Stimulated activated CD4-positive, alpha-beta T cell treated with anti-CD3 and anti-CD28 coated beads, TNF-alpha, amount 100 ng/mL, for 24 hours (primary cell): ENCODE results near the gene CABP2.
"Not testable (repeated sequence)": the region's sequence is repeated elsewhere in the genome, so short reads cannot be mapped to it uniquely, and the experiment has no call there.

Experiments
- DNase-seq, 3 experiments: peaks; one replicate each; pipeline ENCODE4 v3.0.0-alpha.2; 2020; ENCODE audit warnings: low read depth in 3 of 3

CABP2 gene

GRCh38 chr11:67476692-67477091, 46.6 kb downstream of the CABP2 start:
- not testable (repeated sequence) for DNase-seq

GRCh38 chr11:67472882-67473281, 50.4 kb downstream of the CABP2 start:
- DNase-seq: no peak

DNA sequence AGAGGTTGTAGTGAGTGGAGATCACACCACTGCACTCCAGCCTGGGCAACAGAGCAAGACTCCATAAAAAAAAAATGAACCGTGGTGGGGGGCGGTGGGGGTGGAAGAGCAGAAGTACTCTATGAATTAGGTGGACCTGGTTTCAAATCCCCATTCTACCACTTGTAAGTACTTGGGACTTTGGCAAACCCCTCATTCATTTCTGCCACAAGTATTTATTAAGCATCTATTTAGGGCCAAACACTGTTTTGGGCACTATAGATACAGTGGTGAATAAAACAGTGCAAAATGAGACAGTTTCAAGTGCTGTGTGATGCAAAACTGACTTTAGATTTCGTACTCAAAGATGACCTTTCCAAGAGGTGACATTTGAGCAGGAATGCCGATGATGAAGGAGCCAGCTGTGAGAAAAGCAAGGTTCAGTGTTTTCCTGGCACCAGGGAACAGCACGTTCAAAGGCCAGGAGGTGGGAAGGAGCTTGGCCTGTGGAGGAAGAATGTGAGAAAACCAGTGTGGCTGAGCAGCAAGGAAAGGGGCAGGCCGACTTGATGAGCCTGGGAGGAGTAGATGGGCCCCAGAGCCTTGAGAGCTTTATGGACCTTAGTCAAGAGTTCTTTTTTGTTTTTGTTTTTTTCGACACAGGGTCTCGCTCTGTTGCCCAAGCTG, 52.8 kb downstream of the CABP2 start:
- no peak for DNase-seq

GRCh38 chr11:67469508-67469811, 53.8 kb downstream of the CABP2 start:
- DNase-seq: no peak
